Vagina (tissue), 2 donors: ENCODE data around the gene SLC6A8. TPM values are rescaled to one million over a fixed set of nuclear protein-coding genes. Genes with fewer than 3 reads are reported as not detected.
"Not testable (repeated sequence)": the region's sequence is repeated elsewhere in the genome, so short reads cannot be mapped to it uniquely, and the experiment has no call there.

Experiments
- DNase-seq, 2 donors: peaks; one replicate each; pipeline ENCODE4 v3.0.0-alpha.2; 2017; ENCODE audit errors: extremely low spot score in 2 of 2
- H3K27ac ChIP-seq: fragments of 200-600 bp; sonication (generic); one replicate; pipeline ENCODE4 v1.5.1; 2019
- H3K27me3 ChIP-seq: fragments of 200-600 bp; sonication (generic); one replicate; pipeline ENCODE4 v1.5.1; 2019
- H3K36me3 ChIP-seq, 2 donors: fragments of 200-600 bp; sonication (generic); one replicate each; pipeline ENCODE4 v1.5.1; 2017 to 2019
- H3K4me1 ChIP-seq: fragments of 200-600 bp; sonication (generic); one replicate; pipeline ENCODE4 v1.5.1; 2019
- H3K4me3 ChIP-seq, 2 donors: fragments of 200-600 bp; sonication (generic); 1 replicate in 1 of 2; 2 replicates in 1 of 2; pipeline ENCODE4 v1.5.1; 2016 to 2019
- H3K9me3 ChIP-seq: fragments of 200-600 bp; sonication (generic); one replicate; pipeline ENCODE4 v1.5.1; 2019
- CTCF ChIP-seq, 3 experiments: fragments of 450-650 bp in 2 of 3; fragments of 200-600 bp in 1 of 3; sonication (generic) in 1 of 3; IDR thresholded peaks; one replicate each; pipeline ENCODE4 v1.5.1; 2017 to 2019; ENCODE audit warnings: antibody characterized with exemption in 3 of 3, mild to moderate bottlenecking in 2 of 3, moderate library complexity in 2 of 3
- POLR2A ChIP-seq, 2 donors: fragments of 450-650 bp; IDR thresholded peaks; one replicate each; pipeline ENCODE4 v1.6.1; 2017; ENCODE audit warnings: antibody characterized with exemption in 2 of 2, mild to moderate bottlenecking in 2 of 2, moderate library complexity in 2 of 2
- POLR2AphosphoS5 ChIP-seq, 2 donors: sonication (generic); formaldehyde crosslinking; IDR thresholded peaks; one replicate each; pipeline ENCODE4 v1.9.0; 2017; ENCODE audit warnings: antibody characterized with exemption in 2 of 2, mild to moderate bottlenecking in 2 of 2, low read depth in 1 of 2; ENCODE audit not compliant: insufficient read depth in 1 of 2
- intact Hi-C: fragments of 100-400 bp; cut with DNase I; formaldehyde crosslinking; loops from one replicate; pipeline ENCODE4 v1.15.1; 2023
- total RNA-seq: library from RNA; depleted of rRNA; stranded (reverse); fragments of >200 nt; gene quantifications from one replicate; pipeline ENCODE4 v1.2.3, GENCODE V29; 2016

The SLC6A8 gene
- total RNA-seq, 1 donor from 2014 or later: 29.2 TPM

DNA sequence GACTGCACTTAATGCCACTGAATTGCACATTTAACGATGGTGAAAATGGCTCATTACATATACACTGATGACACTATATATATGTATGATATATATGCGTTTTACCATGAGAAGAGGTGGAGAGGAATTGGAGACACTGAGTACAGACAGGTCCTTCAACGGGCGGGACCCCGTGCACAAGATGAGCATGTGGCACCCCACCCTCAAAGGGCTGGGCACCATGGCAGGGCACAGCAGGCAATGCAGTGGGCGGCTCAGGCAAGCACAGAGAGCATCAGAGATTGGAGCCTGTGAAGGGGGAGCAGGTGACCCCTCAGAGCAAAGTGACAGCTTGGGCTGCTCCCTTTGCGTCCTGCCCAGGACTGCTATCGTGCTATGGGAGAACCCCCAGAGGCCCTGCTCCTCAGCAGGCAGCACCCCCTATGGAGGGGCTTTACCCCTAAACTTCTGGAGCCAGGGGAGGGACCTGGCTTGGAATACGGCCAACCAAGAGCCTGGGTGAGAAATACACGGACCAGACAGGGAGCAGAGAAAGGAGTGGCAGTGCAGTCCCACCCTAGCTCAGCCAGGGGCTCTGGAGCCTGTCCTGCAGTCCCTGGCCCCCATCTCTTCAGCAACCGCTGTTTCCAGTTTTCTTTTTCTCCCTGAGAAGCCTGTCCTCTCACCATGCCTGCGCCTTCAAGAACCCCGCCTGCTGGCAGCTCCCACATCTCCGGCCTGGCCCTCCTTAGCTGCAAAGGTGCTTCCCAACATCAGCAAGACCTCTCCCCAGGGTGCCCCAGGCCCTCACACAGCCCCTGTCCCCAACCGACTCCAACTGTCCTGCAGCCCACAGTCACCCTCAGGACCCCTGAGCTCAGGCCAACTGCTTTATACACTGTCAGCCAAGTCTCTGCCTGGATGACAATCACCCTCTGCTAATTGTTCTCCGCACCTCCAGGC lies 10.5 kb downstream of the SLC6A8 start:
- no peaks in the 10 kb centered on the region for H3K27me3 ChIP-seq
- H3K4me1 ChIP-seq: no peaks in the 10 kb centered on the region
- no peak for DNase-seq
- no peaks in the 10 kb centered on the region for H3K36me3 ChIP-seq
- TF ChIP-seq POLR2A (IDR thresholded peaks at IDR 0.05): no peak
- no peak for TF ChIP-seq CTCF (IDR thresholded peaks at IDR 0.05)
- no peak for TF ChIP-seq POLR2AphosphoS5 (IDR thresholded peaks at IDR 0.05; ENCODE audit: insufficient read depth in 1 of 2, low read depth in 1 of 2)
- H3K9me3 ChIP-seq: no peaks in the 10 kb centered on the region
- no peak overlapping the region for H3K4me3 ChIP-seq
- intact Hi-C loops: no loop called here
- H3K27ac ChIP-seq: no peak overlapping the region

DNA sequence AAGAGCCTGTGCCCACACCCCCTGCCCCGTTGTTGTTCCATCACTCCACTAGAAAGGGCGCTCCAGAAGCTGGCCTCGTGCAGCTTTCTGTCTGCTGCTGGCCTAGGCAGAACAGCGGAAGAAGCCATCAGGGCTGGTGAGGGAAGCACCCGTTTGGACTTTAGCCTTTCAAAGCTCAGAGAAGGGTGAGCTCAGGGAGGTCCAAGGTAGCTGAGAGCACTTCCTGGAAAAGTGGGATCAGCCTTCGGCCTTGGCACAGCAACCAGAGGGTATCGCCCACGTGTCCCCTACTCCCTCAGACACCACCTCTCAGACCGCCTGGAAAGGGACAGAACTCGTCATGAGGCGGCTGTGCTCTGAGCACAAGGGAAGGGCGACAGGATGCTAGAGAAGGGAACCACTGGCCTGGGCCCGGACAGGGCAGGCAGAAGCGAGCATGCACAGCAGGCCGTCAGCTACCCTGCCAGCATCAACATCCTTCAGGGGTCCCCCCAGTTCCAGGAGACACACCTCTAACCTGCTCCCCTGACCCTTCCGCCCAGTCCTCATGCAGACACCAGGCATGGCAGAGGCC lies 11.6 kb downstream of the SLC6A8 start:
- H3K27ac ChIP-seq, H3K36me3 ChIP-seq, H3K4me3 ChIP-seq: not testable (repeated sequence)

GRCh38 chrX:153699784-153700371 lies 12.2 kb downstream of the SLC6A8 start:
- intact Hi-C loops, H3K4me1 ChIP-seq, H3K27me3 ChIP-seq, DNase-seq, H3K4me3 ChIP-seq, H3K27ac ChIP-seq, H3K36me3 ChIP-seq, H3K9me3 ChIP-seq: not testable (repeated sequence)

More for the DNA sequence above, 11.6 kb downstream of the SLC6A8 start:
- H3K4me1 ChIP-seq, intact Hi-C loops, H3K9me3 ChIP-seq, H3K27me3 ChIP-seq, DNase-seq: not testable (repeated sequence)

GRCh38 chrX:153700376-153700945 lies 12.7 kb downstream of the SLC6A8 start:
- H3K4me3 ChIP-seq: no peak overlapping the region
- H3K27ac ChIP-seq: no peak overlapping the region
- intact Hi-C loops: no loop called here
- H3K4me1 ChIP-seq: no peaks in the 10 kb centered on the region
- H3K27me3 ChIP-seq: no peaks in the 10 kb centered on the region
- TF ChIP-seq CTCF (IDR thresholded peaks at IDR 0.05) (no peak), POLR2AphosphoS5 (IDR thresholded peaks at IDR 0.05; ENCODE audit: insufficient read depth in 1 of 2, low read depth in 1 of 2) (no peak), POLR2A (IDR thresholded peaks at IDR 0.05) (no peak)
- no peak for DNase-seq
- peaks cover 0 to 3% of the 10 kb centered on the region in 2 donors for H3K36me3 ChIP-seq
- H3K9me3 ChIP-seq: no peaks in the 10 kb centered on the region

GRCh38 chrX:153700967-153701366 lies 13.2 kb downstream of the SLC6A8 start:
- Histone ChIP-seq H3K9me3 (no peaks in the 10 kb centered on the region), H3K4me3 (no peak overlapping the region), H3K27ac (no peak overlapping the region), H3K36me3 (peaks cover 0 to 3% of the 10 kb centered on the region in 2 donors), H3K4me1 (no peaks in the 10 kb centered on the region), H3K27me3 (no peaks in the 10 kb centered on the region)
- intact Hi-C loops: no loop called here
- TF ChIP-seq POLR2AphosphoS5 (IDR thresholded peaks at IDR 0.05; ENCODE audit: insufficient read depth in 1 of 2, low read depth in 1 of 2) (no peak), CTCF (IDR thresholded peaks at IDR 0.05) (no peak), POLR2A (IDR thresholded peaks at IDR 0.05) (no peak)
- no peak for DNase-seq
